Neuron (in vitro differentiated cells): Measurements from ENCODE around the gene RGS9BP.
"Not testable (repeated sequence)": the region's sequence is repeated elsewhere in the genome, so short reads cannot be mapped to it uniquely, and the experiment has no call there.

ENCODE experiments used
- H2AFZ ChIP-seq: one replicate; pipeline ENCODE4 v1.6.1; 2013; ENCODE audit warnings: low read depth, mild to moderate bottlenecking, inconsistent platforms, low read length, moderate library complexity
- H3K27me3 ChIP-seq: one replicate; pipeline ENCODE4 v1.6.1; 2013; ENCODE audit warnings: low read length; ENCODE audit not compliant: insufficient read depth
- H3K36me3 ChIP-seq: one replicate; pipeline ENCODE4 v1.6.1; 2013; ENCODE audit warnings: low read length; ENCODE audit not compliant: insufficient read depth
- H3K4me1 ChIP-seq: one replicate; pipeline ENCODE4 v1.6.1; 2013; ENCODE audit warnings: low read length; ENCODE audit not compliant: insufficient read depth
- H3K4me3 ChIP-seq: 2 replicates; pipeline ENCODE4 v1.5.1; 2013; ENCODE audit warnings: mild to moderate bottlenecking, low read length, moderate library complexity
- H3K9me3 ChIP-seq: one replicate; pipeline ENCODE4 v1.6.1; 2013; ENCODE audit warnings: low read length

RGS9BP gene

DNA sequence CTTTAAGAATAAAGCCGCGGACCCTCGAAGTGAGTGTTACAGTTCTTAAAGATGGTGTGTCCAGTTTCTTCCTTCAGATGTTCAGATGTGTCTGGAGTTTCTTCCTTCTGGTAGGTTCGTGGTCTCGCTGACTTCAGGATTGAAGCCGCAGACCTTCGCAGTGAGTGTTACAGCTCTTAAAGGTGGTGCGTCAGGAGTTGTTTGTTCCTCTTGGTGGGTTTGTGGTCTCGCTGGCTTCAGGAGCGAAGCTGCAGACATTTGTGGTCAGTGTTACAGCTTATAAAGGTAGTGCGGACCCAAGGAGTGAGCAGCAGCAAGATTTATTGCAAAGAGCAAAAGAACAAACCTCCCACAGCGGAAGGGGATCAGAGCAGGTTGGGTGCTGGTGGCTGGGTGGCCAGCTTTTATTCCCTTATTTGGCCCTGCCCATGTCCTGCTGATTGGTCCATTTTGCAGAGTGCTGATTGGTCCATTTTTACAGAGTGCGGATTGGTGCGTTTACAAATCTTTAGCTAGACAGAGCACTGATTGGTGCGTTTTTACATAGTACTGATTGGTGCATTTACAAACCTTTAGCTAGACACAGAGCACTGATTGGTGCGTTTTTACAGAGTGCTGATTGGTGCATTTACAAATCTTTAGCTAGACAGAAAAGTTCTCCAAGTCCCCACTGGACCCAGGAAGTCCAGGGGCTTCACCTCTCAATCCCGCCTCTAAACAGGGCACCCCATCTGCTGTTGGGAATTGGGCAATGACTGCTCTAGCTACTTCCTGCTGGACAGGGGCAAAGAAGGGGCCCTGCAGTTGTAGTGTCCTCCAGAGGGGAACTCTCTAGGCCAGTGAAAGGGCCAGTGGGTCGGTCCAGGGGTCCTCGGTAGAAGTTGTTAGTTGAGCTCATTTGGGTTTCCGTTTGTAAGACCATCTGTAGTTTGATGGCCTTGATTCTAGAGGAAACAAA, 17.8 kb downstream of the RGS9BP start:
- H3K27me3 ChIP-seq, H3K4me1 ChIP-seq, H2AFZ ChIP-seq, H3K4me3 ChIP-seq, H3K36me3 ChIP-seq, H3K9me3 ChIP-seq: not testable (repeated sequence)

- H3K4me1 ChIP-seq, H2AFZ ChIP-seq, H3K9me3 ChIP-seq, H3K36me3 ChIP-seq, H3K27me3 ChIP-seq, H3K4me3 ChIP-seq: not testable (repeated sequence)
These were observed 18.7 kb downstream of the RGS9BP start for GRCh38 chr19:32694316-32694715.

- not testable (repeated sequence) for H2AFZ ChIP-seq, H3K4me3 ChIP-seq, H3K4me1 ChIP-seq, H3K27me3 ChIP-seq, H3K9me3 ChIP-seq, H3K36me3 ChIP-seq
These were observed 19.2 kb downstream of the RGS9BP start for GRCh38 chr19:32694851-32695250.

DNA sequence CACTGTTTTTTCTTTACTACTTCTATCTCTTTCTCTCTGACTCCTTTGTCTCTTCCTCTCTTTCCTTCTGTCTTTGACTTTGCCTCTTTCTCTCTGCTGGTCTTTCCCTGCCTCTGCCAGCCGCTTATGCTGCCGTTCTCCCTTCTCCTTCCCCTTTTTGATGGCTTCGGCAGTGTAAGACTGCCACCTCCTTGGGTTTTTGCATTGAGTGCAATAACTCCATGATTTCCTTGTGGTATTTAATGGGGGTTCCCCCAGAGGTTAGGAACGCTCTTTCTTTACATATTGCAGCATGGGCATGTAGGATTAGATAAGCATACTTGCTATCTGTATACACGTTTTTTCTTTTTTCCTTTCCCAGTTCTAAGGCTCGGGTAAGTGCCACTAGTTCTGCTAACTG, 19.9 kb downstream of the RGS9BP start:
- H3K36me3 ChIP-seq, H3K9me3 ChIP-seq, H3K27me3 ChIP-seq, H2AFZ ChIP-seq, H3K4me1 ChIP-seq, H3K4me3 ChIP-seq: not testable (repeated sequence)

DNA sequence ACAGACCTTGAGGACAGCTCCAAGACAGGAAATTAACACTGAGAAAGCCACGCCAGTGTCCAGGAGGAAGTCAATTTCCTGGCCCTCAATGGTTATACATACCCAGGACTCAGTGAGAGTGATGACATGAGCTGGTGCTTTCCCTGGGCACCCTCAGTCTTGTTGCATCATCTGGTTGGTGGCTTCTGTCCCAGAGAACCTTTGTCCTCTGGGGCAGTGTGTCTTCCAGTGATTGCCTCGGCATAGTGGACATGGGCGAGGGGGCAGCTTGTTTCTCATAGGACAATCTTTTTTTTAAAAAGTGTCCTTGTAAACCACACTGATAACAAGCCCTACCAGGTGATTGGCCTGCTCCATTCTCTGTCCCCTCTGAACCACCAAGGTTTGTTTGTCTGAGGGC, 21.1 kb downstream of the RGS9BP start:
- H3K36me3 ChIP-seq, H3K4me1 ChIP-seq, H3K27me3 ChIP-seq, H2AFZ ChIP-seq, H3K9me3 ChIP-seq, H3K4me3 ChIP-seq: not testable (repeated sequence)

DNA sequence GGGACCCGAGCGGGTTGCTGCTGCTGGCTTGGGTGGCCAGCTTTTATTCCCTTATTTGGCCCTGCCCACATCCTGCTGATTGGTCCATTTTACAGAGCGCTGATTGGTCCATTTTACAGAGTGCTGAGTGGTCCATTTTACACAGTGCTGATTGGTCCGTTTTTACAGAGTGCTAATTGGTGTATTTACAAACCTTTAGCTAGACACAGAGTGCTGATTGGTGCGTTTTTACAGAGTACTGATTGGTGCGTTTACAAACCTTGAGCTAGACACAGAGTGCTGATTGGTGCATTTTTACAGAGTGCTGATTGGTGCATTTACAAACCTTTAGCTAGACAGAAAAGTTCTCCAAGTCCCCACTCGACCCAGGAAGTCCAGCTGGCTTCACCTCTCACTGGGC, 24.5 kb downstream of the RGS9BP start:
- not testable (repeated sequence) for H3K4me1 ChIP-seq, H3K27me3 ChIP-seq, H3K9me3 ChIP-seq, H3K36me3 ChIP-seq, H2AFZ ChIP-seq, H3K4me3 ChIP-seq

DNA sequence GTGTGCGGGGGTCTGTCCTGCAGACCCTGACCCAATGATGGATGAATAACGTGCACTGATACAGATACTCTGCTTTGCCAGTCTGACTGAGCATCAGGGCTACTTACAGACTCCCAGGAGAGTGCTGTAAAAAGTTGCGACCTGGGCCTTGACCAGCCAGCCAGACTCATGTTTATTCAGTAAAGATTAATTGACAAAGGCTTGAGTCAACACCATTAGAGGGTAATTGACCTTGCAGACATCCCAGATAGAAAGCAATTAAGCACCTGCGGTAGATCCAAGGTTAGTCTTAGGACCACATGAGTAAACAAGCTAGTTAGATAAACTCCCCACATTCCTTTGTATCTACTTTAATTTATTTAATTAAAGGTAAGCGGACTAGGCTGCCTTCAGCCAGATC, 26.4 kb downstream of the RGS9BP start:
- no peak overlapping the region for H2AFZ ChIP-seq
- no peaks in the 10 kb centered on the region for H3K9me3 ChIP-seq
- no peaks in the 10 kb centered on the region for H3K36me3 ChIP-seq
- H3K27me3 ChIP-seq: no peaks in the 10 kb centered on the region
- H3K4me1 ChIP-seq: no peaks in the 10 kb centered on the region
- H3K4me3 ChIP-seq: no peak overlapping the region

DNA sequence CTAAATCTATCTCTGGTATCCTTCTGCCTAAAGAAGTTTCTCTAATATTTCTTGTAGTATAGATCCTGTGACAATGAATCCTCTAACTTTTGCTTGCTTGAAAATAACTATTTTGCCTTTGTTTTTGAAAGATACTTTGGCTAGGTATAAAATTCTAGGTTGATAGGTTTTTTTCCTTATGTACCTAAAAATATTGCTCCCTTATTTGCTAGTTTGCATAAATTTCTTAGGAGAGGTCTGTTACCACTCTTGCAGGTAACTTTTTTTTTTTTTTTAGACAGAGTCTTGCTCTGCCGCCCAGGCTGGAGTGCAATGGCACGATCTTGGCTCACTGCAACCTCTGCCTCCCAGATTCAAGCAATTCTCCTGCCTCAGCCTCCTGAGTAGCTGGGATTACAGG, 28.4 kb downstream of the RGS9BP start:
- H3K4me3 ChIP-seq, H3K9me3 ChIP-seq, H2AFZ ChIP-seq, H3K27me3 ChIP-seq, H3K4me1 ChIP-seq, H3K36me3 ChIP-seq: not testable (repeated sequence)

DNA sequence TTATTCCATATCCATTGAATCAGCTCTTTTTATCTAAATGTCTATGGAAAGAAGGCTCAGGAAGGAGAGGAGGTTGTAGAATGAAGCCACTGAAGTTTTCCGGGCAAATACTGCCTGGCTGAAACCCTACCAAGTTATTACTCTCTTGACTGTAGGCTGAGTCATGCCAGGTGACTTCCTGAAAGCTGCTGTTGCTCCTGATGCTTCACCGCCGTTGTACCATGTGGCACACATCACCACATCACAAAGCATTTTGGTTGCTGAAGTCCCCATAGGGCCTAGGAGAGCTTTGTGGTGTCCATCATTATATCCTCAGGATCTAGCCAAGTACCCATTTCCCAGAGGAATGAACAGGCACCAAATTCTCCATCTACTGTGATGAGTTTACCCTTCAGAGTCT, 32.8 kb downstream of the RGS9BP start:
- Histone ChIP-seq H3K27me3 (no peaks in the 10 kb centered on the region), H3K9me3 (no peaks in the 10 kb centered on the region), H3K36me3 (no peaks in the 10 kb centered on the region), H2AFZ (no peak overlapping the region), H3K4me3 (no peak overlapping the region), H3K4me1 (no peaks in the 10 kb centered on the region)

DNA sequence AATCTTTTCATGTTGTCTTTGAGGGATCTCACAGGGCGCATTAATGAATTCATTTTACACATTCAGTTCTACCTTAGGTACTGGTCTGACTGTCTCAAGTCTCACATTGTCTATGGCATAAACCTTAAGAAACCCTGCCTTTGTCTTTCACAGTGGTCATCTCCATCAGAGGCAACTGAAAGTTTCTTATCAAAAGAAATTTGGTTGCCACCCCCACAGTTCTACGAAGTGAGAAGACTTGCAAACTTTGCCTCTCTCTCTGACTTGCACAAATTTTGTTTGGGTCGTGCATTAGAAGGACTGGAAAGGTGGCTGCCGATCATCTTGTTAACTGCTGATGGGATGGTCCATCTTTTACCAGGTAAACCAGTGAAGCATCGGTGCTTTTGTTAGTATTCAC, 33.4 kb downstream of the RGS9BP start:
- no peaks in the 10 kb centered on the region for H3K9me3 ChIP-seq
- no peak overlapping the region for H2AFZ ChIP-seq
- no peaks in the 10 kb centered on the region for H3K36me3 ChIP-seq
- no peaks in the 10 kb centered on the region for H3K4me1 ChIP-seq
- H3K4me3 ChIP-seq: no peak overlapping the region
- no peaks in the 10 kb centered on the region for H3K27me3 ChIP-seq

- H3K27me3 ChIP-seq: no peaks in the 10 kb centered on the region
These were observed 36.1 kb downstream of the RGS9BP start for GRCh38 chr19:32711747-32712146.

GRCh38 chr19:32716203-32716602, 40.6 kb downstream of the RGS9BP start:
- H3K36me3 ChIP-seq, H3K4me1 ChIP-seq, H2AFZ ChIP-seq, H3K9me3 ChIP-seq, H3K4me3 ChIP-seq, H3K27me3 ChIP-seq: not testable (repeated sequence)

More at GRCh38 chr19:32711747-32712146, 36.1 kb downstream of the RGS9BP start:
- no peaks in the 10 kb centered on the region for H3K4me1 ChIP-seq
- H3K4me3 ChIP-seq: no peak overlapping the region
- H3K36me3 ChIP-seq: no peaks in the 10 kb centered on the region
- no peaks in the 10 kb centered on the region for H3K9me3 ChIP-seq
- no peak overlapping the region for H2AFZ ChIP-seq

- peaks cover 2% of the 10 kb centered on the region for H3K9me3 ChIP-seq
These were observed 41.8 kb downstream of the RGS9BP start for GRCh38 chr19:32717496-32717895.

DNA sequence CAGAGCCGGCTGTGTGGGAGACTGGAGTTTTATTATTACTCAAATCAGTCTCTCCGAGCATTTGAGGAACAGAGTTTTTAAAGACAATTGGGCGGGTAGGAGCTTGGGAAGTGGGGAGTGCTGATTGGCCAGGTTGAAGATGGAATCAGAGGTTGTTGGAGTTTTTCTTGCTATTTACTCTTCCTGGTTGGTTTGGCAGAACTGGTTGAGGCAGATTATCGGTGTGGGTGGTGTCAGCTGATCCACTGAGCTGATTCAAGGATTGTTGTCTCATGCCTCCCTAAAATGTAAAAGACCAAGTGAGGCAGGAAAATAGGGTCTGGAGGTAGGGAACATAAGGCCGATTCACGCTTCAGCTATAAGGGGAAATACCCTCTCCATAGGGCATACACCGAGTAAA, 42.6 kb downstream of the RGS9BP start:
- Histone ChIP-seq H3K27me3 (no peaks in the 10 kb centered on the region), H3K4me3 (no peak overlapping the region), H3K4me1 (no peaks in the 10 kb centered on the region), H3K36me3 (no peaks in the 10 kb centered on the region), H2AFZ (no peak overlapping the region), H3K9me3 (peaks cover 2% of the 10 kb centered on the region)

More at GRCh38 chr19:32717496-32717895, 41.8 kb downstream of the RGS9BP start:
- no peaks in the 10 kb centered on the region for H3K27me3 ChIP-seq
- no peak overlapping the region for H2AFZ ChIP-seq
- no peaks in the 10 kb centered on the region for H3K4me1 ChIP-seq
- no peak overlapping the region for H3K4me3 ChIP-seq
- no peaks in the 10 kb centered on the region for H3K36me3 ChIP-seq
